GM18505 (cell line): ENCODE measurements around the gene RTN4RL2.

Source experiments
- ATAC-seq: cut with Tn5 transposase; IDR thresholded peaks from one replicate; pipeline ENCODE4 v1.9.1; 2021; ENCODE audit not compliant: unreplicated experiment
- POLR2A ChIP-seq: IDR thresholded peaks from 4 replicates; pipeline ENCODE4 v1.6.1; 2011; ENCODE audit warnings: borderline replicate concordance; ENCODE audit not compliant: insufficient read depth, insufficient read length; ENCODE audit errors: extremely low read depth

Gene RTN4RL2

DNA sequence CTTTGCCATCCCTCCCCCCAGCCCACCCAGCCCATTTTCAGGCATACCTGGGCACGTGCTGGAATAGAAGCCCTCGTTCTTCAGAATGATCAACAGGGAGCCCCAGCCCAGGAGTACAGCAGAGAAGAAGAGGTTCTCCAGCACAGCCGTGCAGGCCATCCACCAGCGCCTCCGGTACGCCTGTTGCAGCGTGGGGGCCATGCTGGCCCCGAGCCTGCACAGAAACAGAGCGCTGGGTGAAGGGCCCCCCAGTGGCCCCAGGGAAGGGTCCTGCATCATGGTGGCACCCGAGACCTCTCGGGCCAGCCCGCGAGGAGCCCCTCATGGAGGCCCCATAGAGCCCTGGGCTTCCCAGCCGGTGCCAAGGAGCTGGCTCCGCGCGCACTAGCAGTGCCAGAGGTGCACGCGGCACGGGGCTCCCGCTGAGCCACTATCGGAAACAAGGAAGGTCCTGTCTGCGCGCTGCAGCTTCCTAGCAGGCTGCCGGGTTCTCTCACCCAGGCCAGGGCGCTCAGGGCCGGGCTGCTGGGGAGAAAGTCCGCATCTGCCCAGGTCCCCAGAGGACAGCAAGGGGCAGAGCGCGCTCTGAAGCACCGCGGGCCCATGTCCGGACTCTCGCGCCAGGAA, 53.7 kb downstream of the RTN4RL2 start:
- ATAC-seq: peak; percentile 46

DNA sequence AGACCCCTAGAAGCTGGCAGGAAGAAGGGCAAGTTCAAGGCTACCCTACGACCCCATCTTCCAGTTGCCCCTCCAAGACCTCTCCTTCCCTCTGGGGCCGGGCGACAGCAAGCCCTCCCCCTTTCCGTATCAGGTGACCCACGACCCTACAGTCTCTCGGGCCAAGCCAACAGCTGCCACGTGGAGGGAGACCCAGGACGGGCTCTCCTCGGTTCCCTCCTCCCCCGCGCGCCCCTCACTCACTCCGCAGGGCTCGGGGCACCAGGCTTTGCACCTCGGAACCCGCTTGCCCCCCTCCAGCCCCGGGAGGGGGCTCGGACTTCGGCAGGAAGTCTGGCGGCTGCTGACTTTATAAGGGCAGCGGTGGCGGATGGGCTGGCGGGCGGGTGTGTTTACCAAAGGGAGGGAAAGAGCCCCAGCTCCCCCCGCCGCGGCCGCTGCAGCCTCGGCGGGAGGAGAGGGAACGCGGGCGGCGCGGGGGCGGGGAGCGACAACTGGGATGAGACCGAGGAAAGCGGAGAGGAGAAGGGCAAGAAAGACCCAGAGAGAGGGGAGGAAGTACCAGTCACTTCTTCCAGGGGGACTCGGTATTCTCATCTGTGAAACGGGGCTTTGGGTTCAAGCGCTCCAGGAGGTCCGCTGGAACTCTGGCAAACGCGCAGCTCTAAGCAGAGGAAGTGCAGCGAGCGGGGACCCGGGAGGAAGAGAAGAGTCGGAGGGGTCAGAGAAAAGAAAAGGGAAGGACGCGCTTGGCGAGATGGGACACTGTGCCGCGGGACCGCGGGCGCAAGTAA, 54.4 kb downstream of the RTN4RL2 start:
- TF ChIP-seq POLR2A: peak; percentile 16
- peak; percentile 37 for ATAC-seq

More for the DNA sequence above, 53.7 kb downstream of the RTN4RL2 start:
- TF ChIP-seq POLR2A: no peak

DNA sequence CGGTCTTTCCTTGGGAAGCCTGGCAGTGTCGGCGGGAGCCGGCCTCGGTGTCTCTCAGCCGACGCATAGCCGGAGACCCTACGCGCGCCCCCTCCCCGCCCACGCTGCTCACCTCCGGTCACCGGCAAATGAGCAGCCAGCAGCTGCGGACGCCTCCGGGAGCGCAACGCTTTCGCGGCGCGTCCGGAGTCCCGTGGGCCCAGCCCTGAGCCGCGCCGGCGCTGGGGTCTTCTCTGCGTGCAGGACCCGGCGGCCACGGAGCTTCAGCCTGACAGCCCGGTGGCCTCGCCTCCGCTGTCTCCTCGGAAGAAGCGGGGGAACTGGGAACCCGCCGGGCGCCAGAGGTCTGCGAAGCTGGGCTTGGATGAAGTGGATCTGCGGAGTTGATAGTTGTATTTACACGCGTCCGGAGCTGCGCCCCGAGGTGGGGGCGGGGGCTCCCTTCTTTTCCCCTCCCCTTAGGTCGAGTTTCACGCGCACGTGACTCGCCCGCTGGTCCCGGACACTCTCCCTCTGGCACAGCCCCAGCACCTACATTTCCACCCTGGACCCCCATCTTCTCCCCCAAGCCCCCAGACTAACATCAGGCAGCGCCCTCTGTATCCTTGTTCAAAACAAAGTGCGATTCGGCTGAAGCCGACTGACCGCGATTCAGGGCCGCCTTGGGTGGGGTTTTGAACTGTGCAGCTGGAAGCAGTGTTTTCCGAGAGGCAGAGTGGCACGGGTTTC, 55.2 kb downstream of the RTN4RL2 start, which contains the start of gene SLC43A1:
Gene SLC43A1 (minus strand): TSS at position 371 of the 729 bp plus-strand sequence. CDS start 1,591 bp downstream, outside the sequence.
- TF ChIP-seq POLR2A: peak; percentile 45
- peak; percentile 32 for ATAC-seq

DNA sequence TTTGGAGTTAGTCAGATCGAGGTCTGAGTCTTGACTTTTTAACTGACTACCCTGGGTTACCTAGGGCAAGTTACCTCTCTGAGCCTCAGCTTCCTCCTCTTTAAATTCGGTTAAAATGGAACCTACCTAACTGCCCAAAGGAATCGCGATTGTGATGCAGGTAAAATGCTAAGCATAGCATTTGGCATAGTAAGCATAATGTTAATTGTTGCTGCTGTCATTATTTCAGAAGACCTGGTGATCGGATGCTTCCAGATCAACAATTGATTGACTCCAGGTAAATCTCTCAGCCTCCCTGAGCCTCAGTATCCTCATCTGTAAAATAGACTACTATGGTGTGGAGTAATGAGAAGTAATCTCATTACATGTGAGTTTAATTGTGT, 55.7 kb downstream of the RTN4RL2 start:
- no peak for ATAC-seq
- TF ChIP-seq POLR2A: no peak

DNA sequence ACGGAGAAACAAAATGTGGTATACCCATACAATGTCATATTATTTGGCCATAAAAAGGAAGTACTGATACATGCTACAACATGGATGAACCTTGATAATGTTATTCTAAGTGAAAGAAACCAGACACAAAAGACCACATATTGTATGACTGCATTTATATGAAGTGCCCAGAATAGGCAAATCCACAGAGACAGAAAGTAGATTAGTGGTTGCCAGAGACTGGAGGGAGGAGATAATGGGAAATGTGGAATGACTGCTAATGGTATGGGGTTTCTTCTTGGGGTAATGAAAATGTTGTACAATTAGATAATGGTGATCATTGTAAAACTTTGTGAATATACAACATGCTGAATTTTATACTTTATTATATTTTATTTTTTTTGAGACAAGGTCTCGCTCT, 60.8 kb downstream of the RTN4RL2 start:
- no peak for TF ChIP-seq POLR2A
- ATAC-seq: no peak

DNA sequence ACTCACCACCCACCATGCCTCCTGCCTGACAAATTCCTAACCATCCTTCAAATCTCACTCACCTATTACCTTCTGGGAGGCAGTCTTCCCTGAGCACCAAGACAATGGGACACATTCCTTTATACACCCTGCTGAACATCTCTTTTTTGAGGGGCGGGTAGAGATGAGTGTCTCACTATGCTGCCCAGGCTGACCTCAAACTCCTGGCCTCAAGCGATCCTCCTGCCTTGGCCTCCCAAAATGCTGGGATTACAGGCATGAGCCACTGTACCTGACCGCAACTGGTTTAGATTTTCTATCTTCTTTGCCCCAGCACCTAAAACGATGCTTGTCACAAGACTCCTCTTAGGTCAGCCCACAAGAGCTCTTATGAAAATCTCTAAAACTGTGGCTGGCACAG, 63.1 kb downstream of the RTN4RL2 start:
- TF ChIP-seq POLR2A: no peak
- ATAC-seq: no peak
